Measurements from ENCODE around the gene COL4A1. TPM values are rescaled to one million over a fixed set of nuclear protein-coding genes. Genes with fewer than 3 reads are reported as not detected.

Gene COL4A1
- 100 to 1,000 TPM in 1 of 8 experiments, 10 to 100 TPM in 2, 1 to 10 TPM in 5; 1.0 to 466 (median 5.0) TPM for total RNA-seq

DNA sequence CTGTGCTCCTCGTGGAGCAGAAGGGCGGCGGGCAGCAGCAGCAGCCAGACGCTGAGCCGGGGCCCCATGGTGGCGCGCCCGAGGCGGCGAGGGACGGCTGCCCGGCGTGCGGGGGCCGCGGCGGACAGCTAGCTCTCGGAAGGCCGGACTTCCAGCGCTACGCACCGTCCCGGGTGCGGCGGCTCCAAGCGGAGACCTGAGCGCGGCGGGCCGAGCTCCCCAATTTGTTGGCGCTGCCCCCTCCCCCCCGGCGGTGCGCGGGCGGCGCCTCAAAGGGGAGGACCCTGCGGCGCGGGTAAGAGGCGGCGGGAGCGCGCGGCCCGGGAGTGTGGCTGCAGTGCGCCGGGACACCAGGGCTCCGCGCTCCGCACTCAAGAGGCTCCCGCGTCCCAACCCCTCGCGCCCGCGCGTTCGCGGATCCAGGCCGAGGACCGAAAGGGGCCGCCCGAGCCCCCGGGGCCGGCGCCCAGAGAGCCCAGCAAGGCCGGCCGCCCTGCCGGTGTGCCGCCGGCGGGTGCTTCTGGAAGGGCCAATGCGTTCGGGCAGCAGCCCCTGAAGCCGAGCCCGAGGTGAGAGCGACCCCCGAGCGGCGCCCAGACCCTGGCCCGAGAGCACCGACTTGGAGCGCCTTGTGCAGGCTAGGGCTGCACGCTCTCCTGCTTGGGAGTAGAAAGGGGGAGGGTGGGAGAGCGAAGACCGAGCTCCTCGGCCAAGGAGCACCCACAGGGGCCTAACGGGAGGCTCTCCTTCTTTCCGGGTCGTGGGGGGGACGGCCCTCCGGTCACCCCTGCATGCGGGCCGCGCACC, at the start of gene COL4A1, which contains the start of gene COL4A2:
TSS of gene COL4A1 (minus strand) at position 198 of the 807 bp plus-strand sequence. CDS start at position 68, 130 bp downstream.
TSS of gene COL4A2 (plus strand) at position 325 of the 807 bp plus-strand sequence. CDS start 620 bp downstream, outside the sequence.
- Histone ChIP-seq H3K27ac (no peak within 1 kb of the TSS), H3K4me3 (peak within 1 kb of the TSS; percentile 47 to 72 (median 62)), H3K4me1 (replicated peaks in 1 of 2) (peaks cover 7 to 9% of the 10 kb centered on the region in 2 donors)
- ATAC-seq (replicated peaks in 6 of 8) = peak; percentile 46 to 73 (median 67)
- 0 to 3% (median 0%) methylated on average over 1 to 9 of the region's 96 CpGs; no CpG with 5 or more reads in 7 of the 10 experiments for WGBS, 10 experiments
- in situ Hi-C loops (cut with MboI; ENCODE audit: low pct_unique_long_range_greater_than_20kb in 2 of 9, low sequenced_read_pairs in 9 of 9, unreplicated experiment in 9 of 9) = no loop called here

DNA sequence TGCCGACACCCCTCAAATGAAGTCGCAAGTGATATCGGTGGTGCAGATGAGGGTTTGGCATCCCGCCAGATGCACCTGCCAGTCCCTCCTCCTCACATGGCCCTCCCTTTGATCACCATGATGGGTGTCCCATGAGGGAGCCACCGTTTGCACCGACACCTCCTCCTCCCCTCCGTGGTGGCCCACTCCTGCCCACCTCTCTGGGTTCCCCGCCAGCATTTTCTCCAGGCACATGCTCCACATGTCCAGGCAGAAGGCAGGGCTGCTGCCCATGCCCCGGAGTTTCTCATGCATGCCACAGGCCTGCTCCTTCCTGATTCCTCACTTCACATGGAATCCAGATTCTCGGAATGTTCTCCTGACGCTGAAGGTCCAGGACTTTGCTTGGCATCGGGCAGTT, 49.4 kb upstream of the COL4A1 start:
- WGBS, 10 experiments = 20 to 100% (median 75%) methylated on average over 1 to 5 of the region's 12 CpGs; no CpG with 5 or more reads in 3 of the 10 experiments
- in situ Hi-C loops (cut with MboI; ENCODE audit: low pct_unique_long_range_greater_than_20kb in 2 of 9, low sequenced_read_pairs in 9 of 9, unreplicated experiment in 9 of 9) = no loop called here

DNA sequence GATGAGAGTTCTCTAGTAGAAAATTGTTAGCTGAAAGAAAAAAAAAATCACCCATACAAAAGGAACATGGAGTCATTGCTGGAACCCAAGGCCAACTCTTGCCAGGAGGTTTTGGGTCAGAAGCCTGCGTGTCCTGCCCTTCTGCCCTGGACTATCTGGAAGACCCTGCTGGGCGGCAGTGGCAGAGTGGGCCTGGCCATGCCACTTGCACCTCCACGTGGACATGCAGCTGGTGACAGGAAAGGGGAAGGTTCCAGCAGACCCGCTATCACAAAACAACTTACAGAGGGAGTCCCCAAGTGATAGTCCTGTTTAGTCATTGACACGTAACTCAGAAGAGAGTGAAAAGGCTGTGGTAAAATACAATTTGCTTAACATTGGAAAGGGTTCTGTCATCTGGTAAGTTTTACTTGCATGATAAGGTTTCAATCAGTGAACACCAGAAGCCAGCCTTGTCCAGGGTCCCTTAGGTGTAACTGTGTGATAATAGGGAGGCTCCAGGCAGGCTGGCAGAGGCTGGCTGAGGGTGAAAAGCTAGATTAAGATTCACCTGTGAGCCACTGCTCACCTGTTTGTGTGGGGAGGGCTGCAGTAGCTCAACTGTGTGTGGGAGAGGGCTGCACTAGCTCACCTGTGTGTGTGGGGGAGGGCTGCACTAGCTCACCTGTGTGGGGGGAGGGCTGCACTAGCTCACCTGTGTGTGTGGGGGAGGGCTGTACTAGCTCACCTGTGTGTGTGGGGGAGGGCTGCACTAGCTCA, 47.9 kb upstream of the COL4A1 start:
- peaks cover 0 to 3% of the 10 kb centered on the region in 2 donors for H3K4me1 ChIP-seq (replicated peaks in 1 of 2)
- no peak overlapping the region for H3K4me3 ChIP-seq
- in situ Hi-C loops (cut with MboI; ENCODE audit: low pct_unique_long_range_greater_than_20kb in 2 of 9, low sequenced_read_pairs in 9 of 9, unreplicated experiment in 9 of 9) = no loop called here
- no peak overlapping the region for H3K27ac ChIP-seq
- 56 to 100% (median 100%) methylated on average over 1 to 4 of the region's 5 CpGs; no CpG with 5 or more reads in 3 of the 10 experiments for WGBS, 10 experiments
- no peak for ATAC-seq (replicated peaks in 6 of 8)

More for the DNA sequence above, 49.4 kb upstream of the COL4A1 start:
- no peak for ATAC-seq (replicated peaks in 6 of 8)
- Histone ChIP-seq H3K4me3 (no peak overlapping the region), H3K27ac (no peak overlapping the region), H3K4me1 (replicated peaks in 1 of 2) (peaks cover 0 to 3% of the 10 kb centered on the region in 2 donors)

DNA sequence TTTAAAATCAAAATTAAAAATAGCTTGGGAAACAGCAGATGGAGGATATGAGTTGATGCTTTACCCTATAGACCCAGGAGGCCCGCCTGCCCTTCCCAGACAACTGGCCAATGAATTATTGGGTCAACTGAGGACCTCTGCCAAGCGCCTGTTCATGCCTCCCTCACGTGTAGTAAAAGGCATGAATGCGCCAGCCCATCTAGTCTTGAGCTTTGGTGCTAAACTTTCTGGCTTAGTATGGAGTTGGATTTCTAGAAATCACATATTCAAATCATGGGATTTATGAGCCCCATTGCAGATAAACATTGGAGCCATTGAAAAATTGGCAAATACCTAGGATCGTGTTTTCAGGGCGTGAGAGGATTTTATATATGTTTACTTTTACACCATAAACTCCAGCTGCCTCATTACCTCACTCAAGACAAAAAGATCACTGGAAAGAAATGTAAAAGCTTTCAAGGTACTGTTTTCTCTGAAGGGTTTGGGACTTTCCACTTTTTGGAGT, 47.2 kb upstream of the COL4A1 start:
- no peak for ATAC-seq (replicated peaks in 6 of 8)
- 50 to 100% (median 92%) methylated on average over 2 to 6 of the region's 6 CpGs for WGBS, 10 experiments
- Histone ChIP-seq H3K27ac (no peak overlapping the region), H3K4me1 (replicated peaks in 1 of 2) (no peaks in the 10 kb centered on the region), H3K4me3 (no peak overlapping the region)
- in situ Hi-C loops (cut with MboI; ENCODE audit: low pct_unique_long_range_greater_than_20kb in 2 of 9, low sequenced_read_pairs in 9 of 9, unreplicated experiment in 9 of 9) = no loop called here

DNA sequence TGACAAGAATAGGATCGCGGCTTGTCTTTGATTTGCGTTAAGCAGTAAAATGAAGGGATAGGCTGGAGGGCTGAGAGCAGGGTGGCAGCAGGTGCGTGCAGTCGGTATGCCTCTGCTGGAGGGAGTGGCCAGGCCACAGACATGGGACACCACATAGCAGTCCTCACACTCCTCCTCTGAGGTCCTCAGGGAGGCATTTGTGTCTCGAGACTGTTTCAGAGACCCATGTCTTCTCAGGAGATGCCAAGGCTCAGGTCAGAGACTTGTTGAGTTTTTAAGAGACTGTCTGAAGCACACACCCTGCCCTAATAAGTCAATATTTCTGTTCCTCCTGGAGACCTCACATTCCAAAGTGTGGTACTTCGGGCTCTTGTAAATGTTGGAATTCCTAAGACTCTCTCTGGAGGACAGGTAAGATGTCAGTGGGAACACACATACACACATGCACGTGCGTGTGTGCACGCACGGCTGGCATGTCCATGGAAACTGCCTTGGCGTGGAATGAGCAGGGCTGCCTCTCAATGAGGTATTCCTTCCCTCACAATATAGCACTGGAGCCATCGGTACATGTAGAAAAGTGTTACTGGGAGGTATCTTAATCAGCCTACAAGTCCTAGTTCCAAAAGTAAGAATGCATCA, 46.5 kb upstream of the COL4A1 start:
- Histone ChIP-seq H3K27ac (no peak overlapping the region), H3K4me1 (replicated peaks in 1 of 2) (no peaks in the 10 kb centered on the region), H3K4me3 (no peak overlapping the region)
- ATAC-seq (replicated peaks in 6 of 8) = peak in 1 of 8 experiments; percentile 33
- 83 to 100% (median 94%) methylated on average over 2 to 13 of the region's 13 CpGs for WGBS, 10 experiments
- in situ Hi-C loops (cut with MboI; ENCODE audit: low pct_unique_long_range_greater_than_20kb in 2 of 9, low sequenced_read_pairs in 9 of 9, unreplicated experiment in 9 of 9) = no loop called here

DNA sequence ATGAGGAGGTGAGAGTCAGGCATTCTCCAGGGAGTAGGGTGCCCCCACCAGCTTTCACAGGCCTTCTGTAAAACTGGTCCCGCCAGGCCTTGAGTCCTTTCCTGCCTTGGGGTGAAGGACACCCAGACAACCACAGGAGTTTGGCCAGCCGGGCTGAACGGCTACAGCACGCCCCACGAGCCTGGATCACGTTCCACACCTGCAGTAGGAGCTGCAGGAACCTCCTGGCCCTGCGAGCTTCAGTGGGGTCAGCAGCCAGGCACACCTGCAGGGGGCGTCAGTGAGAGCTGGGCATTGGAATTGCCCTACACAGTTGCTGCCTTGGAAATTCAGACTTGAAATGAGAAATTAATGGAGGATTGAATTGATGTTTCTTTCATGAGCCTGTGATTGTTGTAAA, 45.8 kb upstream of the COL4A1 start:
- in situ Hi-C loops (cut with MboI; ENCODE audit: low pct_unique_long_range_greater_than_20kb in 2 of 9, low sequenced_read_pairs in 9 of 9, unreplicated experiment in 9 of 9) = no loop called here
- WGBS, 10 experiments = 80 to 100% (median 98%) methylated on average over 1 to 4 of the region's 8 CpGs; no CpG with 5 or more reads in 4 of the 10 experiments
- no peak for ATAC-seq (replicated peaks in 6 of 8)

DNA sequence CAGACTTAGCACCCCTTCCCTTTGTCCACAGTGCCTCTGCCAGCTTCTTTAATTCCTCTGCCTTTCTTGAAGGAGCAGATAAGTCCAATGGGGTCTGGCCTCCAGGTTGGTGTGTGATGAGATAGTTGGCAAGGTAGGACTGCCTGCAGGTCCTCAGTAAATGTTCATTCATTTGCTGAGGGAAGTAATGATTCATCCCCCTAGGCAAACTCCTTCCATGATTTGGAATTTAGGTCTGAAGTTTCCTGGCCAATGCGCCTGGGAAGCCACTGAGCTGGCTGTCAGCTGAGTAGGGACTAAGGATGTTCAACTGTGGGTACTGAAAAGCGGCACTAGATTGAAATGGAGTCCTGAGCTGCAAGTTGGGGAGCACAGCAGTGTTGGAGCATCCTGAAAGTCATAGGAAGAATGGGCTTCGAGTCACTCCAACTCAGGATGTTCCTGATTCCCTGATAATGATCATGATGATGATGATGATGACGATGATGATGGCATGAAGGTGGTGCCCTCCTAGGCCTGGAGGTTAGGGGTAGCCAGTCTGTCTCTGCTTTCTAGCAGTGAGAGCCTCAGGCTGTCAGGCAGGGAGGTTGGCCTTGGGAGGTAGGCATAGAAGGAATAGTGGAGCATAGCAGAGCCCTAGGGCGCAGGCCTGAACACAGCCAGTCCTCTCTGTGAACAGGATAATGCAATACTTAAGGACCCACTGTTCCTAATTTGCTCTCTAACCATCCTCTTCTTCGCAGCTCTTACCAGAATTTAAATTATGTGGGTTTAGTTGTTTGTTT, 44.9 kb upstream of the COL4A1 start:
- Histone ChIP-seq H3K4me3 (no peak overlapping the region), H3K27ac (no peak overlapping the region), H3K4me1 (replicated peaks in 1 of 2) (no peaks in the 10 kb centered on the region)
- no peak for ATAC-seq (replicated peaks in 6 of 8)
- WGBS, 10 experiments = 70 to 100% (median 86%) methylated on average over 1 to 6 of the region's 6 CpGs; no CpG with 5 or more reads in 1 of the 10 experiments
- in situ Hi-C loops (cut with MboI; ENCODE audit: low pct_unique_long_range_greater_than_20kb in 2 of 9, low sequenced_read_pairs in 9 of 9, unreplicated experiment in 9 of 9) = no loop called here

More for the DNA sequence above, 45.8 kb upstream of the COL4A1 start:
- Histone ChIP-seq H3K4me1 (replicated peaks in 1 of 2) (no peaks in the 10 kb centered on the region), H3K4me3 (no peak overlapping the region), H3K27ac (no peak overlapping the region)

DNA sequence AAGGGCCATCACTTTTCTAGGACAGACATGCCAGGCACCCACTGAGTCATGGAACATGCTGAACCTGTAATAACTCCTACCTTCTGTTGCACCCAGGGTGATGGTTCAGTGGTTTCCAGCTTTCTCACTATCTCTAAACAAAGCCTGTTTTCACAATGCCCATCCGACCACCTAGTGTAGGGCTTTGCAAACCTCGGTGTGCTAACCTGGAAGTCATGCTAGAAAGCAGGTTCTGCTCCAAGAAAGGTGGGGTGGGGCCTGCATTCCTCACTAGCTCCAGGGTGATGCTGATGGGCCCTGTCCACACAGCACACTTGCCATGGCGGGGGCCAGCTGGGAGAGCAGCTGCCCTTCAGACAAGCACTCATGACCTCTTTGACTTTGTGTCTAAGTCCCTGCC, 43.6 kb upstream of the COL4A1 start:
- H3K4me3 ChIP-seq = no peak overlapping the region
- in situ Hi-C loops (cut with MboI; ENCODE audit: low pct_unique_long_range_greater_than_20kb in 2 of 9, low sequenced_read_pairs in 9 of 9, unreplicated experiment in 9 of 9) = no loop called here
- WGBS, 10 experiments = 90 to 100% (median 100%) methylated on average over 1 to 3 of the region's 3 CpGs; no CpG with 5 or more reads in 4 of the 10 experiments
- H3K4me1 ChIP-seq (replicated peaks in 1 of 2) = no peaks in the 10 kb centered on the region
- H3K27ac ChIP-seq = no peak overlapping the region
- ATAC-seq (replicated peaks in 6 of 8) = no peak

DNA sequence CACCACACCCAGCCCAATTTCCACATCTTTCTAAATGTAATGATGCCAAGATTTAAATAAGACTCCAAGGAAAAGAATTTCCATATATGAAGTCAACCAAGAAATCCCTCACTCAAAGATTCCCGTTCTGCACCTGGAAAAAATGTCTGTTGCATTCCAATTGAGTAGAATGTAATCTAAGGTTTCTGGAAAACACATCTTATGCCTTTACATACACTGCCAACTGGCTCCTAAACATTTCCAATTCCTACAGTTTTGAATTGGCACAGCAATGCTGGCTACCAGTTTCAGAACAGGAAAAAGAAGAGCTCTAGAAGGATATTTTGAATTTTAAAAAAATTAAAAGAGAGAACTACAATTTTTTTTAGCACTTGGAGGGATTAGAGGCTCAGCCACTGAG, 43.1 kb upstream of the COL4A1 start:
- in situ Hi-C loops (cut with MboI; ENCODE audit: low pct_unique_long_range_greater_than_20kb in 2 of 9, low sequenced_read_pairs in 9 of 9, unreplicated experiment in 9 of 9) = no loop called here
- H3K27ac ChIP-seq = no peak overlapping the region

DNA sequence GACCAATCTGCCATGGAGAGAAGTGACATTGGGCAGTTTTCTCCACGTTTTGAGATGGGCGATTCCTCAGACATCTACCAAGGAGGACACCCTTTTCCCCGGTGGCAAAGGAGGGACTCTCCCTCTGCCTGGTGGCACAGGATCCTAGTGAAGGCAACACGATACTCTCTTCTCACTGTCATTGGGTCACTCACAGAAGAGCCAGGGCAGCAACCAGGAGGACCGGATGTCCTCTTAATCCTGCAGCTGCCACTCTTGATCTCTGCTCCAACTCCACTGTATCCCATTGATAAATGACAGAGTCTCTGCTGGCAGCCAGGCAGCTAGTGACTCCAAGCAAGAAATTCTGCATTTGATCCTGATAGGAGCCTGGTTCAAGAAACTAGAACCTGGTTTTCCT, 42.3 kb upstream of the COL4A1 start:
- ATAC-seq (replicated peaks in 6 of 8) = no peak
- Histone ChIP-seq H3K27ac (no peak overlapping the region), H3K4me3 (no peak overlapping the region), H3K4me1 (replicated peaks in 1 of 2) (no peaks in the 10 kb centered on the region)
- in situ Hi-C loops (cut with MboI; ENCODE audit: low pct_unique_long_range_greater_than_20kb in 2 of 9, low sequenced_read_pairs in 9 of 9, unreplicated experiment in 9 of 9) = no loop called here
- WGBS, 10 experiments = 50 to 100% (median 95%) methylated on average over 1 to 5 of the region's 5 CpGs; no CpG with 5 or more reads in 3 of the 10 experiments

More for the DNA sequence above, 43.1 kb upstream of the COL4A1 start:
- no peak overlapping the region for H3K4me3 ChIP-seq
- WGBS, 10 experiments = 60 to 100% (median 100%) methylated on average over 1 of the region's 1 CpG; no CpG with 5 or more reads in 3 of the 10 experiments
- no peaks in the 10 kb centered on the region for H3K4me1 ChIP-seq (replicated peaks in 1 of 2)
- ATAC-seq (replicated peaks in 6 of 8) = no peak

DNA sequence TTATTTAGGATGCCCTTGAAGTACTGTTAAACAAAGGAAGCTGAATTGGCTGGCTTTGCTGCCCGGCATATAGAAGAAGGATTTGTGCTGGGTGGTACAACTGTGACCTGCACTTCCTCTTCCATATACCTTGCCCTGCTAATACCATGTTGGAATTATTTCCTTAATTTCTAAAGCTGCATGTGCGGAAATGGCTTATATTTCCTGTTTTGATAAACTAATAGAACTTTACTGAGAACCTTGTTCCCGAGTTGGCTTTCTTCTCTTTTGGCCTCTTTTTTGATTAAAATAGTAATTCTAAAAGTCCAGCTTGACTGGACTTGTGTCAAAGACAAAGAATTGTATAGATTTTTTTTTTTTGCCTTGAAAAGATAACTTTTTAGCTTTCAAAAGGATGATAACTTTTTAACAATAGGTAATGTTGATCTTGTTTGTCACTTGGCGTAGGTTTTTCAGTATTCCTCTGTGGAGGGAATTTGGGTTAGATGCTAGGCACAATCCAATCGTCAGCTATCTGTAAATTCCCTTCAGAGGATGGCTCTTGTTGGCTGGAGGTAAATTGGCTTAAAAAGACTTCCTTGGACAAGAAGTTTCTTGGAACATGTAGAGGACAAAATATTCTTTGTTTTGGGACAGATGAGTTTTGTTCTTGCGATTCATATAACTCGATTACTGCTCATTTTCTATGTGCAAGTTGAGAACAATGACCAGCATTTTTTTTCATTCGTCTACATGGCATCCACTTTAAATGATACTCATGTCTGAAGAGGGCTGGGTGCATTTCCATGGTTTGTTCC, 41.5 kb upstream of the COL4A1 start:
- Histone ChIP-seq H3K27ac (no peak overlapping the region), H3K4me3 (no peak overlapping the region), H3K4me1 (replicated peaks in 1 of 2) (no peaks in the 10 kb centered on the region)
- ATAC-seq (replicated peaks in 6 of 8) = no peak
- in situ Hi-C loops (cut with MboI; ENCODE audit: low pct_unique_long_range_greater_than_20kb in 2 of 9, low sequenced_read_pairs in 9 of 9, unreplicated experiment in 9 of 9) = no loop called here
- WGBS, 10 experiments = 50 to 100% (median 91%) methylated on average over 2 to 8 of the region's 8 CpGs
